Measurements from ENCODE around the gene FBN2.
"Not testable (repeated sequence)": the region's sequence is repeated elsewhere in the genome, so short reads cannot be mapped to it uniquely, and the experiment has no call there.

The FBN2 gene

DNA sequence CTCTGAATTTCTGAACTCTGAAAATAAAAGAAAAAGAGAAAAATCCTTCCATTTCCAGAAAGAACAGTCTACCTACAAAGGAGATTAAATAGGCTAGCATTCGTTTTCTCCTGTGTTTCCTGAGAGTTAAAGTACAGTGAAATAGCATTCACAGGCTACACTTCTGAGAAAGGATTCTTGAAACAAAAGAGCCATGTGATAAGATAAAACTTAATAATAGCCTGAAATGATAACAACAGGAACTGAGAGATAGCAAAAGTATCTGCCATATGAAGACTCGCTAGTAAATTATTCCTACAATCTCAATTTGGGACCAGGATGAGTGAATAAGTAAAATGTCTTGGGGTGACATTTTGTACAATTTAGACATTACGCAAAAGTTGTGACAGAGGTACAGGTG lies 62.4 kb downstream of the FBN2 start:
- DNase-seq = no peak

DNA sequence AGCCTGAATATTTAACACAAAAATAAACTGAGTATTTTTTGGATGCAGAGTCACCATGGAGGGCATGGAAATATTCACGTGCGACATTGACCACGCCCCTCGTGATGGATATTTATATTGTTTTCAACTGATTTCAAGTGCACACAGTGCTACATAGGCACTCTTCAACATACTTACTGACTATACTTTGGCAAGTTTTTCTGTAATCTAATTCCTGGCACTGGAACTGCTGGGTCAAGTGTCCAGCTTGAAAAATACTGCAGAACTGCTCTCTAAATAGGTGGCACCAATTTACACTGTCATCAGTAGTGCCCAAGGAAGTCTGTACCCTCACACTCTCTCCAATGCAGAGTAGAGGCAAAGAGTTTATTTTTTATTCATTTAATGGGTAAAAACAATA lies 65.1 kb downstream of the FBN2 start:
- DNase-seq = no peak

DNA sequence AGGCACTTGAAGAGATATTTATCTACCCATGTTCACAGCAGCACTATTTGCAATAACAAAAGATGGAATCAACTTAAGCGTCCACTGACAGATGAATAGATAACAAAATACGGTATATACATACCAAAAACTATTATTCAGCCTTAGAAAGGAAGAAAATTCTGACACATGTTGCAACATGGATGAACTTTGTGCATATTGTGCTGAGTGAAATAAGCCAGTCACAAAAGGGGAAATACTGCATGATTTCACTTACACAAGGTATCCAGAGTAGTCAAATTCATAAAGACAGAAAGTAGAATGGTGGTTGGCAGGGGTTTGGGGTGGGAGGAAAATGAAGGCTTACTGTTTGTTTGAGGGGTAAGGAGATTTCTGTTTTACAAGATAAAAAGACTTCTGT lies 66.0 kb downstream of the FBN2 start:
- DNase-seq = no peak

DNA sequence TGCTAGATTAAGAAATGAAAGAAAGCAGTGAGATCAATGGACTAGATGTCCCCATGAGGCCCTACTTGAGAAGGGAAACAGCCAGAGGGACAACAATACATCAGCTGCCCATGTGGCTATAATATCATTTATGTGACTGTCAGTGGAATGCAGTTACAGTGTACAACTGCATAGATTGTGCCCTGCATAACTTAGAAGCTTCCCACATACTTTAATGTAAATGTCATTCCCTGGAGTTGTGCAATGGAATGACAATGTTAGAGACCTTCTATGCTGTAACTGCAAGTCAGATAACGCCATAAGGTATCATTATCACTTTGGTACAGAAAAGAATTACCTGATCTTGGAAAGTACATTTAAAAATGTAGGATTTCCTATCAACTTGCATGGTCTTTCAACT lies 67.4 kb downstream of the FBN2 start:
- DNase-seq = no peak

DNA sequence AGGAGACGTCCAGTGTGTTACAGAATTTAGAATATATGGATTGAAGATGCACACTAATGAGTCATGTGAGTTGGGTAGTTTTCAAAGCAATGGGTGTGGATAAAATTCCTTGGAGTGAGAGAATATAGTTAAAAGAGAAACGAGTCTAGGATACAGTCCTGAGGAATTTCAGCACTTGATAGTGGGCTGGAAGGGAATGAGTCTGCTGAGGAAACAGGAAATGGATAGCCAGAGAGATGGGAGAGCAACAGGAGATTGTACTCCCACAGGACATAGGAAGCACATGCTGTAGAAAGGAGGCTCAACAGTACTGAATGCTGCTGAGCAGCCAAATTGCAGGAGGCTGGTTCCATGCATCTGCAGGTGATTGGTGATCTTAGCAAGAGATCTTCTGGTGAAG lies 68.1 kb downstream of the FBN2 start:
- no peak for DNase-seq

DNA sequence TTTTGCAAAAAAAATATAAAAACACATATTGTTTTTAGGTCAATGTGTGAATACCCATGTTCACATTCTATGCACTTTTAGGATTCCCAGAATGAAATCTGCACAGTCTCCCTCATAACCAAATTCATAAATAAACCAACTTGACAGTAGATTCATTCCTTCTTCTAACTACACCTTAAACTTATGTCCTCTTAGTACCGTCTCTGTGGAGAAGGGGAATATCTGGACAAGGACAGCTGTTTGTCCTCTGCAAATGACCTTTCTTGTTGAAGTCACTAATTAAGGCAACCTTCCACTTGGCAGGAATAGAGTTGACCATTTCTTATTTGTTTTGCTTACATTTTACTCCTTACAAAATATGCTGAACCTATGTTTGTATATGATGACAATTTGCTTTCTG lies 71.1 kb downstream of the FBN2 start:
- no peak for DNase-seq

DNA sequence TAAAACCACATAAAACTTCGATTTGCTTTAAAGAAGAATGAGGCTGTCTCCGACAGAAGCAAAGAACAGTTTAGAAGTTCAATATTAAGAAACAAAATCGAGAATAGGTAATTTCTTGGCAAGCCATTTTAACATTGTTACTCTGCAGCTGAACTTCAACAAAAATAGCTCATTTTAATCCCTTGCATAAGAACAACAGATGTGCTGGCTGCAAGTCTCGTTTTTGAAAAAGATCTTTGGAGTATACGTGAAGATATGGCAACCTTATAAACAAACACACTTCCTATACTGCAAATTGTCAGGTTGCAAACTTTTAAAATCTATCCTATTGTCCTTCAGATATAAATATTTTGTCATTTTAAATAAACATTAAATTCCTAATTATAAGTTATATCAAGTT lies 71.5 kb downstream of the FBN2 start:
- no peak for DNase-seq

DNA sequence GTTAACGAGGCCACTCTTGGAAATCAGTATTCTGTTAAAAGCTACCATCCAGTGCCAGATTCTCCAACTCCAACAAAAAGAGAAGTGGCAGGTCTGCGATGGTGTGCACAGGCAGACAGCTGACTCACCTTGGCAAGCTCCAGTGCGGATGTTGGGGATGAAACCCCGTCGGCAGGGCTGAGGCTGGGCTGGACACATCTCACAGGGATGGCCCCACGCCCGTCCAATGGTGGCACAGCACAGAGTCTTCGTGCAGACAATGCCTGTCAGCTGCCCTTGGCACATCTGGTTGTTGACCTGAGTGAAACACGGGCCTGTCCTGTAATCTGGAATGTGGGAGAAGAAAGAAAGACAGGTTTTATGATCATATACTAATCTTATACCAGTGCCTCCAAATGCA lies 73.4 kb downstream of the FBN2 start:
- DNase-seq = no peak

DNA sequence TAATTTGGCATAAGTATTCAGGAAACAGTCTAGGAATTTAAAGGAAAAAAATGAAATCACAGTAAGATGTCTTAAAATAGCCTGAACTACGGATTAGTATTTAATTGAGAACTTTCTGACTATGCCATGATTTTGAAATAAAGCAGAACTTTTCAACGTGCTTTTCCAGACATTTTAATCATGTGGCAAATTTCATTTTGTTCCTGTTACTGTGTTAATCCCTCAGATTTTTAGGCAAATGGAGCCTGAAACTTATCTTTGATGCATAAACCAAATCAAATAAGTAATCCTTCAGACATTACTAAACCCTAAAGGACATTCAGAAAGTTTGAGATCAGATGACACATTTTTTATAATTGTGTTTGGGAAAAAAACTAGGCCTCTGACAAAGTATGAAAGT lies 75.7 kb downstream of the FBN2 start:
- DNase-seq = no peak

DNA sequence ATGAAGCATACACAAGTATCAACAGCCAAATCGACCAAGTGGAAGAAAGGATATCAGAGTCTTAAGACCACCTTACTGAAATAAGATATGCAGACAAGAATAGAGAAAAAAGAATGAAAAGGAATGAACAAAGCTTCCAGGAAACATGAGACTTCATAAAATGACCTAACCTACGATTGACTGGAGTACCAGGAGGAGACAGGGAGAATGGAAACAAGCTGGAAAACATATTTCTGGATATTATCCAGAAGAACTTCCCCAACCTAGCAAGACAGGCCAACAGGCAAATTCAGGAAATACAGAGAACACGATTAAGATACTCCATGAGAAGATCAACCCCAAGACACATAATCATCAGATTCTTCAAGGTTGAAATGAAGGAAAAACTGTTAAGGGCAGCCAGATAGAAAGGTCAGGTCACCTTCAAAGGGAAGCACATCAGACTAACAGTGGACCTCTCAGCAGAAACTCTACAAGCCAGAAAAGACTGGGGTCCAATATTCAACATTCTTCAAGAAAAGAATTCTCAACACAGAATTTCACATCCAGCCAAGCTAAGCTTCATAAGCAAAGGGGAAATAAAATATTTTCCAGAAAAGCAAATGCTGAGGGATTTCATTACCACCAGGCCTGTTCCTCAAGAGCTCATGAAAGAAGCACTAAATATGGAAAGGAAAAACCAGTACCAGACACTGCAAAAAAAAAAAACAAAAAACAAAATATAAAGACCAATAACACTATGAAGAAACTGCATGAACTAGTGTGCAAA lies 80.7 kb downstream of the FBN2 start:
- DNase-seq = not testable (repeated sequence)

DNA sequence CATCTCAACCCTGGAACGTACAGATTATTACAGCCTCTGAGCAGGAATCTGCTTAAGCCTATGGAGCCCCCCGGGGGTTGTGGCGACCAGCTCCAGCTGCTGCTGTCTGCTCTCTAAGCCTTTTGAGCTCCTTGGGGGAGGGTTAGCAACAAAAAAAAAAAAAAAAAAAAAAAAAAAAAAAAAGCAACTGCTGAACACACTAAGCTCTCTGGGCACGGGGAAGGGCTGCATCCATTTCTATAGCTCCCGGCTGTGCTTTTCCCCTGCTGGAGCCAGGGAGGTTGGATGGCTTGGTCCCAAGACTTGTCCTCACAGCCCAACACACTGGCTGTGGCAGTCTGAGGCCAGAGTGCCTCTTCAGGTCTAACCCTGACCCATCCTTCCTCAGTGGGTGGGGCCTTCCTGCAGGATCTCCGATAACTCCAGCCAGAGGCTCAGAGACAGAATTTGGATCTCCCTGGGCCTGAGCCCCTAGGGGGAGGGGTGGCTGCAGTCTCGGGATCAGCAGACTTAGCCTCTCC lies 82.1 kb downstream of the FBN2 start:
- DNase-seq = no peak

DNA sequence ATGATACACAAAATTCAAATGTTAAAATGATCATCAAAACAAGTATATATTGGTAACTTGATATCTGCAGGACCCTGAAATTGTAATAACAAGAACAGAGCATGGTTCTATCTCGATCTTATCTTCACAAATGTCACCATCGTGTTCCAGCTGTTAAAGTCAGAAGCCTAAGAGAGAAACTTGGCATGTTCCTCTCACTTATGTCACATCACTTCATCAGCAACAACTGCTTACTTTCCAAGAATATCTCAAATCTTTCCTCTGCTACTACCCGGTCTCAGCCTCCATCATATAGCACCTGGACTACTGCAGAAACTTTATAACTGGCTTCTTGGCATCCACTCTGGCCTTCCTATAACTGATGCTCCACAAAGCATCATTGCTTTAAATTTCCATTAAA lies 84.9 kb downstream of the FBN2 start:
- DNase-seq = no peak

DNA sequence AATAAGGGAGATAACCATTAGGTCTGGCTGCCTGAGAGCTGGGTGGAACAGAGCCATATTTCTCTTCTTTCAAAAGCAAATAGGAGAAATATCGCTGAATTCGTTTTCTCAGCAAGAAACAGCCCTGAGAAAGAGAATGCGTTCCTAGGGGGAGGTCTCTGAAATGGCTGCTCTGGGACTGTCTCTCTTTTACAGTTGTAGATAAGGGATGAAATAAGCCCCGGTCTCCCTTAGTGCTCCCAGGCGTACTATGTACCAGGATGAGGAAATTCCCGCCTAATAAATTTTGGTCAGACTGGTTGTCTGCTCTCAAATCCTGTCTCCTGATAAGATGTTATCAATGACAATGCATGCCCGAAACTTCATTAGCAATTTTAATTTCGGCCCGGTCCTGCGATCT lies 90.8 kb downstream of the FBN2 start:
- DNase-seq = not testable (repeated sequence)

DNA sequence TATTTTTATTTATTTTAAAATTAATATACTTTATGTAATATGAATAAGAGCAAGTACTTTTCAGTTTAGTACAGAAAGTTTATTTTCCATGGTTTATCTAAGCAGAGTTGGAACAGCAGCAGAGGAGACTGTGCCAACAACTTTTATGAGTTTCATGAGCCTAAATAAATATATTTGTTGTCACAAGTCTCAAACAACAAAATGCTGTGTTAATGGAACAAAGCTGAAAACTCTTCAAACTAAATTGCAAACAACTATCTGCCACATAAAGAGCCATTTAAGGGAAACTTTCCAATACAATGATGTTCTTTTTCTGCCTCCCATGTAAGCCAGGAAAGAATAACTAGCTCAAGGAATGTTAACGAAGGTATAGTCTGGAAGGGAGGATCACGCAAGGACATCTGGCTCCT lies 96.1 kb downstream of the FBN2 start:
- DNase-seq = no peak

DNA sequence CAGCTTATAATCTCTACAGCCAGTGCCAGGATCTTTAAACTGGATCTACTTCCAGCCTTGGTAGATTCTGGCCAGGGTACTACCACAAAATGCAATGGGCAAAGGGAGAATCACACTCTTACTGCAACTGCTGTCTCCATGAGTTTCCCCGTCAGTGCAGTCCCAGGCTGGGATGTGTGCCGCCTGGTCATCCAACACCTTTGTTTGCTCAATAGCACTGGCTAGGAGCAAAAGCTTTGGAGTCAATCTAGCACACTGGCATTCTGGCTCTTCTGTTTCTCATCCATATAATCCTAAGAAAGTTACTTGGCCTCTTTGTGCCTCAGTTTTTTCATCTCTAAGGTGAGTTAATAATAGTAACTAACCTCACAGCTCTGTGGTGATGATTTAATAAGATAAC lies 96.9 kb downstream of the FBN2 start:
- DNase-seq = no peak

DNA sequence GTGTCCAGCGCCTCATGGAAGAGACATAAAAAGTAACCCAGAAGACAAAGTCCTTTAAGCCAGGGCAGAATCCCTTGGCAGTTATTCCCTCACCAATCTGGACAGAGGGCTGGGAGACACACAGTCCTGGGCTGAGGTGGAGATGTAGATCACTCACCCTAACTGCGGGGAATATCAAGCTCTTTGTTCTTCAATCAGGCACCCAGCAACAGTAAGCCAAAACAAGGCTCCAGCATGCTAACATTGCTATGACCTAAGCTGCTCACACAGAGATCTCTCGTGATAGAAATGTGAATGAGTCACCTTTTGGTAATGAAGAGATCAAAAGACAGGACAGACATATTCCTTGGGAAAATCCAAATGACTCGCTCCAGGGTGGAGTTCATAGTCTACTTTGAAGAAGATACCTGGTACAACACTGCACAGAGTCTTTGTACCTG lies 101.3 kb downstream of the FBN2 start:
- DNase-seq = no peak

DNA sequence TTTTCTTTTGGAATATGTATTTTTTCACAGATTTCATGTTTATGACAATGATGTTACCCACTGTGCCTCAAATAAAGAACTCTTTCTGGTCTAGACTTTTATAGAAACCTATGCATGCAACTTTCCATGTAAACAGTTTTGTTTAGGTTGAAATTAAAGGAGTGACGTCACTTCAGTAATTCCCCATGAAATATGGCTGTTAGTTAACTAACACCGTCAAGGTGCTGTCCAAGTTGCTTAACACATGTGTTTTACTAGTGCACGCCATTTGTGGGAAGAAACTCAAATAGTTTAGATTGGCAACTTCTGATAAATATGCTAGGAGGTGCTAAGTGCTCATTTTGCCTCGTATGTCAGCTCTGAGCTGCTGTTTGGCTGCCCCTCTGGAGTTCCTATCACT lies 102.2 kb downstream of the FBN2 start:
- DNase-seq = no peak

DNA sequence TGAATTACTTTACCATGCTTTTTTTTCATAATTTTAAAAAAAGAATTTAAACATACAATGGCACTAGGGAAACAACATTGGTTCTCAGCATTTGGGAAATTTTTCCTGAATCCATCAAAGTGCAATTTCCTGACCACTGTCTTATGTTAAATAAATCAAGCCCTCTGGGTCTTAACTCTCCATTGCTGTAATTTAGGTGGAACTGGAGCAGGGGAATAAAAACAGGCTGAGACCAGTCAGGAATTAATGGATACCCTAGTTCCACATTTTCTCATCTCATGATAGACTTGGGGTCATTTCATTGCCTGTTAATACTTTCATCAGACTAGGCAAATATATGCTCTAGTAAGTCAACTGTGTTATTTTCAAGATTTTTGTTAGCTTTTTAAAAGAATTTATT lies 103.1 kb downstream of the FBN2 start:
- DNase-seq = no peak

DNA sequence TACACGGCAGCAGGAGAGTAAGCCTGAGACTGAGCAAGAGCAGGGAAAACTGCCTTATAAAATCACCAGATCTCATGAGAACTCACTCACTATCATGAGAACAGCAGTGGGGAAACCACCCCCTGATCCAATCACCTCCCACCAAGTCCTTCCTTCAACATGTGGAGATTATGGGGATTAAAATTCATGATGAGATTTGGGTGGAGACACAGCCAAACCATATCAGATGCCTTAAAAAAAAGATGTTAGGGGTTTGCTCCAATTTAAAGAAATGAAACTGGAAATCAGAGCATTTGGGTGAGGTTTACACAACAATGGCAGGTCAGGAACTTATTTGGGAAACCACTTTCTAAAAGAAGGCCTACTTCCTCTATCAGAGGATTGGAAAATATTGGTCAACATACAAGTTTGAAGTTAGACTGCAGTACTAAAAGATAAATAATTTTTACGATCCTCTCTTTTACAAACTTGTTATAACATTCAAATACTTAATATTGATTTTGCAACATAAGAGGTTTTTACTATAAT lies 105.1 kb downstream of the FBN2 start:
- no peak for DNase-seq

DNA sequence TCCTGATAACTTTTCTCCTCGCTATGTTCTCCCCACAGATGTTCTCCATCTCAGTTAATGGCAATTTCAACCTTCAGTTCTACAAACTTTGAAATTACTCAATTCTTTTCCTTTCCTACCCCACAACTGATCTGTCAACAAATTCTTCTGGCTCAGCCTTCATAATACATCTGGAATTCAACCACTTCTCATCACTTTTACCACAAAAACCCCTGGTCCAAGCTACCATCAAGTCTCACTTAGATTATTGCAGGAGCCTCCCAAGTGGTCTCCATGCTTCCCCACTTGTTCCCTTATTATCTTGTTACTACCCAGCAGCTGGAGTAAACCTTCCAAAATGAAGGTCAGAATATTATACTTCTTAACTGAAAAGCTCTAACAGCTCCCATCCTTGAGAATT lies 110.1 kb downstream of the FBN2 start:
- no peak for DNase-seq

DNA sequence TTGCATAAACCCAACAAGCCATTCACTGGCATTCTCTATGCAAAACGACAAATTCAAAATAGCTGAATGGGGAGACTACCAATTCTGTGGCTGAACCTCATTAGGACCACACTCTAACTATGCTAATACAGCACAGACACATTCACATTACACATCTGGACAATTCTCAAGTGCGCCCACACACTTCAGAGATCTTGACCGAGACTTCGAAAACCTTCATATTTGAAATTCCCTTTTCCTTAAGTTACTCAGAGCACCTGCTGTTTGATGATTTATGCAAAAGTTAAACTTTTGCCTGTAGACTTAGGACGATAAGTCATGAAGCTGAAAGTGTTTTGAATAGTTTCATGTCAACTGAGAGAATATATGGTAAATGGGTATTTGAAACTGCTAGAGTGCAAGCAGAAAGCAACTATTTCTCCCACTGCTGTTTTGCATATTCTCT lies 111.9 kb downstream of the FBN2 start:
- DNase-seq = no peak

DNA sequence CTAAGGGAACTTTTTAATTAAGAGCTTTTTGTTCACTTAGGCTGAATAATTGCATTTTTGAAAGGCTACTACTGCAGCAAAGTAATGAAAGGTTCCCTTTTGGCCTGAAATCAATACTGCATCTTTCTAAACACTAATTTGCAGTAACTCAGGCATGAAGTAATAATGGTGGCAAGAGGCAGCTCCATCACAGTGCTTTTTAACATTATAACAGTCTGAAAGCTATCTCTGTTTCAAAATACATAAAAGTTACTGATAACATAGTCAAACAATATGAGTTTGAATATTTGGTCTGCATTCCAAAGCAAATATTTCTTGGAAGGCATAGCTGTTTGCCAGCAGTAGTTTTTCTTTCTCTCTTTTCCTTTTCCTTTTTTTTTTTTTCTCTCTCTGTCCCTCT lies 113.4 kb downstream of the FBN2 start:
- DNase-seq = no peak

DNA sequence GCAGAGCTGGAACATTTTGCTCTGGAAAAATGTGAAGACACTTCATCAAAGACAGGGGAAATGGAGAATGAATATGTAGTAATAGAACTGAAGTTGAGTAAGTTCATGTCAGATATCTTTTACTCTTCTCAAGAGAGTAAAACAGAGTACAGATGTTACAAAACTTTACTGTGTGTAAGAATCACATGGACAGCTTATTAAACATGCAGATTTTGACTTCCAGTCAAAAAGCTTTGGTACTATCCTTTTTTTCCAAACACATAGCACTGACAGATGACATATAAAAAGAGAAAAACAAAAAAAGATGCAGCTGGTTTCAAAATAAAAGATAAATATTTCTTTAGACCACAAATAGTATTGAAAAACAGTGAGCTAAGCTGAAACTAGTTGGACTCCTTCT lies 115.4 kb downstream of the FBN2 start:
- no peak for DNase-seq

DNA sequence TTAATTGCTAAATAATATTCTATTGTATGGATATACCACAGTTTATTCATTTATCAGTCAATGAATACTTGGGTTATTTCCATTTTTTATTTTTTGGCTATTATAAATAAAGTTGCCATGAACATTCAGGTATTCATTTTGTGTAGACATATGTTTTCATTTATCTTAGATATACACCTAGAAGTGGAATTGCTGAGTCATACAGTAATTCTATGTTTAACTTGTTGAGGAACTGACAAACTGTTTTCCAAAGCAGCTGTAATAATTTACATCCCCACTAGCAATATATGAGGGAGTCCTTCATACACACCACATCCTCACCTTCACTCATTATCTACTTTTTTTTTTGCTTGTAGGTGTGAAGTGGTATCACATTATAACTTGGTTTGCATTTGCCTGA lies 123.6 kb downstream of the FBN2 start:
- DNase-seq = no peak

DNA sequence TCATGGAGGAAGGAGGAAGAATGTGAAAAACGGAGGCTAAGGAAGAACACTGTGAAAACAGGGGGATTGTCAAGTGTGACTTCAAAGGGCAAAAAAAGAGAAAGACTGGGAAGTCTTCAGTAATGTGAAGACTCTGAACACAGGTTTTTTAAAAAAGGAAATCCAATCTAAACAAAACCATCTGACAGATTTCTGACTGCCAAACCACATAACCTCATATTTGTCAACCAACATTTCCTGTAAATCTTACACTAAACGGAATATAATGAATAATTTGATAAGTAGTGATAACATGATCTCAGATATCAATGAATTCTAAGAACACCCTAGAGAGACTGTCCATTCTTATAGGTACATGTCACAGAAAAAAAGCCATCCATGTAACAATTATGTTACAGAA lies 124.7 kb downstream of the FBN2 start:
- DNase-seq = no peak

All from CD4-positive, alpha-beta T cell treated with Interleukin-17A for 4 hours (primary cell).